GM23338 (cell line): Measurements from ENCODE around the gene GSN. TPM values are rescaled to one million over a fixed set of nuclear protein-coding genes. Genes with fewer than 3 reads are reported as not detected.

ENCODE experiments used
- ATAC-seq: fragments of 200-7000 bp; cut with Tn5 transposase; 3 replicates; pipeline ENCODE4 v1.9.1; 2020
- DNase-seq: peaks from one replicate; pipeline ENCODE4 v3.0.0-alpha.2; 2015; ENCODE audit warnings: low spot score
- H2AFZ ChIP-seq: fragments of 200-600 bp; sonication (generic); 2 replicates; pipeline ENCODE4 v1.8.0; 2016; ENCODE audit warnings: antibody characterized with exemption, mild to moderate bottlenecking, moderate library complexity
- H3F3A ChIP-seq: fragments of 200-600 bp; sonication (generic); replicated peaks from 2 replicates; pipeline ENCODE4 v1.8.0; 2017; ENCODE audit warnings: antibody characterized with exemption, mixed run types, low read depth
- H3K27ac ChIP-seq: fragments of 200-600 bp; sonication (generic); 2 replicates; pipeline ENCODE4 v1.6.1; 2016; ENCODE audit warnings: low read depth
- H3K27me3 ChIP-seq: fragments of 200-600 bp; sonication (generic); 2 replicates; pipeline ENCODE4 v1.8.0; 2016; ENCODE audit warnings: mild to moderate bottlenecking, mixed run types, moderate library complexity; ENCODE audit not compliant: insufficient read depth
- H3K36me3 ChIP-seq: fragments of 200-600 bp; sonication (generic); 2 replicates; pipeline ENCODE4 v1.8.0; 2016; ENCODE audit warnings: mild to moderate bottlenecking; ENCODE audit not compliant: insufficient read depth
- H3K4me1 ChIP-seq: fragments of 200-600 bp; sonication (generic); 2 replicates; pipeline ENCODE4 v1.8.0; 2016; ENCODE audit warnings: mild to moderate bottlenecking, moderate library complexity; ENCODE audit not compliant: insufficient read depth
- H3K4me2 ChIP-seq: fragments of 200-600 bp; sonication (generic); 2 replicates; pipeline ENCODE4 v1.7.1; 2017; ENCODE audit warnings: mixed run types
- H3K4me3 ChIP-seq: fragments of 200-600 bp; sonication (generic); 2 replicates; pipeline ENCODE4 v1.6.1; 2016; ENCODE audit warnings: mixed run types
- H3K79me2 ChIP-seq: fragments of 200-600 bp; sonication (generic); replicated peaks from 2 replicates; pipeline ENCODE4 v1.8.0; 2017; ENCODE audit warnings: mild to moderate bottlenecking; ENCODE audit not compliant: insufficient read depth
- H3K9me2 ChIP-seq: fragments of 200-600 bp; sonication (generic); 2 replicates; pipeline ENCODE4 v1.8.0; 2017; ENCODE audit not compliant: insufficient read depth
- H4K20me1 ChIP-seq: fragments of 200-600 bp; sonication (generic); replicated peaks from 2 replicates; pipeline ENCODE4 v1.8.0; 2017; ENCODE audit warnings: mild to moderate bottlenecking; ENCODE audit not compliant: insufficient read depth
- H3K27ac Mint-ChIP-seq: 2 replicates; pipeline ENCODE4 v1.8.0; 2020; ENCODE audit warnings: inconsistent platforms, mild to moderate bottlenecking, moderate library complexity, mixed read lengths
- H3K27me3 Mint-ChIP-seq: 3 replicates; pipeline ENCODE4 v1.8.0; 2022; ENCODE audit warnings: low read depth, mild to moderate bottlenecking, moderate library complexity, mixed read lengths, inconsistent platforms; ENCODE audit not compliant: insufficient read depth, poor library complexity
- H3K36me3 Mint-ChIP-seq: 3 replicates; pipeline ENCODE4 v1.8.0; 2021; ENCODE audit warnings: low read depth, mild to moderate bottlenecking, inconsistent platforms, moderate library complexity, mixed read lengths
- H3K4me1 Mint-ChIP-seq: 3 replicates; pipeline ENCODE4 v1.8.0; 2020; ENCODE audit warnings: mild to moderate bottlenecking, inconsistent platforms, mixed read lengths
- H3K4me3 Mint-ChIP-seq: 3 replicates; pipeline ENCODE4 v1.8.0; 2021; ENCODE audit warnings: moderate library complexity, mild to moderate bottlenecking, inconsistent platforms, mixed read lengths
- H3K9me3 Mint-ChIP-seq: 3 replicates; pipeline ENCODE4 v1.8.0; 2020; ENCODE audit warnings: moderate library complexity, mild to moderate bottlenecking, inconsistent platforms, mixed read lengths
- CREB1 ChIP-seq: fragments of 250-450 bp; sonication (Bioruptor Pico); IDR thresholded peaks from 2 replicates; pipeline ENCODE4 v1.5.0; 2020; ENCODE audit warnings: low read depth, mild to moderate bottlenecking, moderate library complexity
- ETS1 ChIP-seq: IDR thresholded peaks from 2 replicates; pipeline ENCODE4 v1.6.1; 2016; ENCODE audit warnings: antibody characterized with exemption
- EZH2 ChIP-seq: fragments of 200-600 bp; sonication (generic); IDR thresholded peaks from one replicate; pipeline ENCODE4 v1.8.0; 2017; ENCODE audit warnings: antibody characterized with exemption, mild to moderate bottlenecking, low read depth; ENCODE audit not compliant: unreplicated experiment
- EZH2phosphoT487 ChIP-seq: fragments of 200-600 bp; sonication (generic); IDR thresholded peaks from one replicate; pipeline ENCODE4 v1.8.1; 2018; ENCODE audit warnings: antibody characterized with exemption; ENCODE audit not compliant: unreplicated experiment
- NANOG ChIP-seq: IDR thresholded peaks from 2 replicates; pipeline ENCODE4 v1.6.1; 2016; ENCODE audit warnings: antibody characterized with exemption, borderline replicate concordance
- STAT1 ChIP-seq: IDR thresholded peaks from one replicate; pipeline ENCODE4 v1.6.1; 2016; ENCODE audit warnings: antibody characterized with exemption; ENCODE audit not compliant: unreplicated experiment
- ZNF331 ChIP-seq: fragments of 250-450 bp; sonication (Bioruptor Pico); IDR thresholded peaks from 2 replicates; pipeline ENCODE4 v1.5.0; 2020; ENCODE audit warnings: low read depth, mild to moderate bottlenecking, moderate library complexity
- polyA plus RNA-seq: library from polyadenylated mRNA; unstranded; fragments of >200 nt; fragmentation: Nextera tagmentation; extraction: Ambion mirVana; gene quantifications from 2 replicates; pipeline ENCODE4 v1.2.1, GENCODE V29; 2016
- total RNA-seq: library from RNA; depleted of rRNA; stranded (reverse); fragments of >200 nt; shearing (Covaris generic); gene quantifications from 2 replicates; pipeline ENCODE4 v1.2.3, GENCODE V29; 2014
- TF ChIP-seq, protein P1 (sequence below): IDR thresholded peaks from one replicate; pipeline ENCODE4 v1.6.1; 2018; ENCODE audit warnings: antibody characterized with exemption; ENCODE audit not compliant: unreplicated experiment

GSN gene
- total and polyA plus RNA-seq, 2 experiments from 2014 or later = 30.2 to 85.7 TPM

DNA sequence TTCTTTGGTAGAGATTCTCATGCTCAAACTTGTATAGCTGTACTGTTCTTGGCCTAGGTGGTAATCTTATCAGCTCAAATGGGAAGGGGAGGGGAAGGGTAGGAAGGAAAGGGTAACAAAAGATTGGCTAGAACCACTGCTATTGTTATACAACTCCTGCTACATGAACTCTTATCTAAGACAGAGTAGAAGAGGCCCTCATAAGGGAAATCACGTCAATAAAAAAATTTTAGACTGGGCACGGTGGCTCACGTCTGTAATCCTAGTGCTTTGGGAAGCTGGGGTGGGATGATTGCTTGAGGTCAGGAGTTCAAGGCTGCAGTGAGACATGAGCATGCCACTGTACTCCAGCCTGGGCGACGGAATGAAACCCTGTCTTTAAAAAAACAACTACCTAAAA, 86.2 kb downstream of the GSN start:
- Mint-ChIP-seq H3K27me3 (no peaks in the 10 kb centered on the region), H3K4me3 (no peak overlapping the region), H3K27ac (no peak overlapping the region), H3K36me3 (no peaks in the 10 kb centered on the region), H3K4me1 (peaks cover 13% of the 10 kb centered on the region), H3K9me3 (no peaks in the 10 kb centered on the region)
- Histone ChIP-seq H3K36me3 (no peaks in the 10 kb centered on the region), H4K20me1 (no peaks in the 10 kb centered on the region; the same call in 1 of the 2 replicates), H2AFZ (no peak overlapping the region), H3K4me3 (no peak overlapping the region), H3F3A (no peaks in the 10 kb centered on the region), H3K4me1 (peaks cover 15% of the 10 kb centered on the region), H3K27ac (peak overlapping the region; percentile 16; the same call in 1 of the 2 replicates), H3K4me2 (no peak overlapping the region), H3K9me2 (no peaks in the 10 kb centered on the region), H3K79me2 (no peaks in the 10 kb centered on the region), H3K27me3 (no peaks in the 10 kb centered on the region)
- DNase-seq = no peak
- no peak for ATAC-seq
- TF ChIP-seq ETS1 (no peak), EZH2 (no peak), CREB1 (no peak), ZNF331 (CRISPR knock-in tag) (no peak)
- TF ChIP-seq, protein P1, sequence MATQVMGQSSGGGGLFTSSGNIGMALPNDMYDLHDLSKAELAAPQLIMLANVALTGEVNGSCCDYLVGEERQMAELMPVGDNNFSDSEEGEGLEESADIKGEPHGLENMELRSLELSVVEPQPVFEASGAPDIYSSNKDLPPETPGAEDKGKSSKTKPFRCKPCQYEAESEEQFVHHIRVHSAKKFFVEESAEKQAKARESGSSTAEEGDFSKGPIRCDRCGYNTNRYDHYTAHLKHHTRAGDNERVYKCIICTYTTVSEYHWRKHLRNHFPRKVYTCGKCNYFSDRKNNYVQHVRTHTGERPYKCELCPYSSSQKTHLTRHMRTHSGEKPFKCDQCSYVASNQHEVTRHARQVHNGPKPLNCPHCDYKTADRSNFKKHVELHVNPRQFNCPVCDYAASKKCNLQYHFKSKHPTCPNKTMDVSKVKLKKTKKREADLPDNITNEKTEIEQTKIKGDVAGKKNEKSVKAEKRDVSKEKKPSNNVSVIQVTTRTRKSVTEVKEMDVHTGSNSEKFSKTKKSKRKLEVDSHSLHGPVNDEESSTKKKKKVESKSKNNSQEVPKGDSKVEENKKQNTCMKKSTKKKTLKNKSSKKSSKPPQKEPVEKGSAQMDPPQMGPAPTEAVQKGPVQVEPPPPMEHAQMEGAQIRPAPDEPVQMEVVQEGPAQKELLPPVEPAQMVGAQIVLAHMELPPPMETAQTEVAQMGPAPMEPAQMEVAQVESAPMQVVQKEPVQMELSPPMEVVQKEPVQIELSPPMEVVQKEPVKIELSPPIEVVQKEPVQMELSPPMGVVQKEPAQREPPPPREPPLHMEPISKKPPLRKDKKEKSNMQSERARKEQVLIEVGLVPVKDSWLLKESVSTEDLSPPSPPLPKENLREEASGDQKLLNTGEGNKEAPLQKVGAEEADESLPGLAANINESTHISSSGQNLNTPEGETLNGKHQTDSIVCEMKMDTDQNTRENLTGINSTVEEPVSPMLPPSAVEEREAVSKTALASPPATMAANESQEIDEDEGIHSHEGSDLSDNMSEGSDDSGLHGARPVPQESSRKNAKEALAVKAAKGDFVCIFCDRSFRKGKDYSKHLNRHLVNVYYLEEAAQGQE = no peak

DNA sequence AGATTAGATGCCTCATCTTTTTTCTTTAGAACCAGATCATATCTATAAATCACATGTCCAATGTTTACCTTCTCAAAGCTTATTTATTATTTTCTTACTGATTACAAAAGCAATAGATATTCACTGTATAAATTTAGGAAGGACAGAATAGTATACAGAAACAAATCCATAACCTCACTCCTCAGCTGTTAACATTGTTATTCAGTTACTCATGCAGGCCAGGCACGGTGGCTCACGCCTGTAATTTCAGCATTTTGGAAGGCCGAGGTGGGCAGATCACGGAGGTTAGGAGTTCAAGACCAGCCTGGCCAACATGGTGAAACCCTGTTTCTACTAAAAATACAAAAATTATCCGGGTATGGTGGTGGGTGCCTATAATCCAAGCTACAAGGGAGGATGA, 86.8 kb downstream of the GSN start:
- H2AFZ ChIP-seq = no peak overlapping the region
- H3K4me1 Mint-ChIP-seq = peaks cover 13% of the 10 kb centered on the region
- no peaks in the 10 kb centered on the region for H3K36me3 Mint-ChIP-seq
- no peaks in the 10 kb centered on the region for H3K36me3 ChIP-seq
- no peaks in the 10 kb centered on the region for H3K79me2 ChIP-seq
- no peaks in the 10 kb centered on the region for H3K9me3 Mint-ChIP-seq
- DNase-seq = no peak
- H3K9me2 ChIP-seq = no peaks in the 10 kb centered on the region
- no peaks in the 10 kb centered on the region for H3F3A ChIP-seq
- TF ChIP-seq EZH2phosphoT487 = no peak
- no peak for TF ChIP-seq ZNF331 (CRISPR knock-in tag)
- TF ChIP-seq NANOG = no peak
- no peak for TF ChIP-seq CREB1
- TF ChIP-seq STAT1 = no peak
- H3K27ac ChIP-seq = no peak overlapping the region
- no peaks in the 10 kb centered on the region for H3K27me3 ChIP-seq
- H3K4me3 ChIP-seq = no peak overlapping the region
- no peak for ATAC-seq
- no peaks in the 10 kb centered on the region; the same call in 1 of the 2 replicates for H4K20me1 ChIP-seq
- H3K4me2 ChIP-seq = no peak overlapping the region
- no peak overlapping the region for H3K27ac Mint-ChIP-seq
- no peaks in the 10 kb centered on the region for H3K27me3 Mint-ChIP-seq
- peaks cover 15% of the 10 kb centered on the region for H3K4me1 ChIP-seq
- H3K4me3 Mint-ChIP-seq = no peak overlapping the region
